Measurements from ENCODE around the gene BUD31. TPM values are rescaled to one million over a fixed set of nuclear protein-coding genes. Genes with fewer than 3 reads are reported as not detected.
A peak's percentile ranks its signal among the peaks of the same experiment; 100 is the strongest.

Gene BUD31
- total and polyA plus RNA-seq, 2 experiments from 2014 or later: 77.1 to 247 TPM

GRCh38 chr7:99465421-99465768 lies 56.6 kb downstream of the BUD31 start:
- no peaks in the 10 kb centered on the region; the same call in 1 of the 2 replicates for H3K36me3 ChIP-seq (ENCODE audit: insufficient read depth)
- H3K36me3 Mint-ChIP-seq (ENCODE audit: low read depth): peaks cover 41% of the 10 kb centered on the region
- peaks cover 13% of the 10 kb centered on the region for H3K27me3 Mint-ChIP-seq (ENCODE audit: insufficient read depth, low read depth, poor library complexity)
- peaks cover 17% of the 10 kb centered on the region for H4K20me1 ChIP-seq (replicated peaks; ENCODE audit: insufficient read depth)
- no peaks in the 10 kb centered on the region for H3K27me3 ChIP-seq (ENCODE audit: insufficient read depth)
- H3F3A ChIP-seq (replicated peaks; ENCODE audit: low read depth): peaks cover 17% of the 10 kb centered on the region
- H2AFZ ChIP-seq: peak overlapping the region; percentile 94
- ATAC-seq: peak; percentile 7; the same call in 2 of the 3 replicates
- no peaks in the 10 kb centered on the region for H3K9me2 ChIP-seq (ENCODE audit: insufficient read depth)
- H3K4me1 ChIP-seq (ENCODE audit: insufficient read depth): peaks cover 13% of the 10 kb centered on the region
- peaks cover 55% of the 10 kb centered on the region for H3K79me2 ChIP-seq (replicated peaks; ENCODE audit: insufficient read depth)
- peak overlapping the region; percentile 94 for H3K27ac Mint-ChIP-seq
- H3K27ac ChIP-seq (ENCODE audit: low read depth): peak overlapping the region; percentile 91
- H3K9me3 Mint-ChIP-seq: no peaks in the 10 kb centered on the region
- peaks cover 12% of the 10 kb centered on the region for H3K4me1 Mint-ChIP-seq
- H3K4me3 ChIP-seq: peak overlapping the region; percentile 98
- DNase-seq (ENCODE audit: low spot score): no peak
- peak overlapping the region; percentile 91 for H3K4me3 Mint-ChIP-seq
- H3K4me2 ChIP-seq: peak overlapping the region; percentile 100
- no peak for TF ChIP-seq ZNF462 (CRISPR knock-in tag; IDR thresholded peaks at IDR 0.05)
- TF ChIP-seq STAT1 (IDR thresholded peaks at IDR 0.05; ENCODE audit: unreplicated experiment): no peak
- no peak for TF ChIP-seq NANOG (IDR thresholded peaks at IDR 0.05; ENCODE audit: borderline replicate concordance)
- TF ChIP-seq JUNB (IDR thresholded peaks at IDR 0.05; ENCODE audit: unreplicated experiment): no peak
- no peak for TF ChIP-seq ETS1 (IDR thresholded peaks at IDR 0.05)
- no peak for TF ChIP-seq ZNF331 (CRISPR knock-in tag; IDR thresholded peaks at IDR 0.05; ENCODE audit: low read depth)
- TF ChIP-seq POLR2AphosphoS5 (IDR thresholded peaks at IDR 0.05; ENCODE audit: low read depth): no peak
